Smooth muscle cell (in vitro differentiated cells): ENCODE data around the gene MCOLN2. TPM values are rescaled to one million over a fixed set of nuclear protein-coding genes. Genes with fewer than 3 reads are reported as not detected.

Experiments
- DNase-seq: peaks from one replicate; lab custom pipeline; 2025; ENCODE audit not compliant: unreplicated experiment; lab: John Stamatoyannopoulos, UW
- H2AFZ ChIP-seq: fragments of 200-600 bp; sonication (generic); 2 replicates; pipeline ENCODE4 v1.6.0; 2016; ENCODE audit warnings: antibody characterized with exemption, low read depth, mild to moderate bottlenecking
- H3F3A ChIP-seq: fragments of 200-600 bp; sonication (generic); 2 replicates; pipeline ENCODE4 v1.6.0; 2017; ENCODE audit warnings: antibody characterized with exemption, low read depth
- H3K27ac ChIP-seq: fragments of 200-600 bp; sonication (generic); 2 replicates; pipeline ENCODE4 v1.5.1; 2016; ENCODE audit warnings: low read depth, mild to moderate bottlenecking
- H3K27me3 ChIP-seq: fragments of 200-600 bp; sonication (generic); 2 replicates; pipeline ENCODE4 v1.6.1; 2016; ENCODE audit warnings: low read depth, mild to moderate bottlenecking
- H3K36me3 ChIP-seq: fragments of 200-600 bp; sonication (generic); 2 replicates; pipeline ENCODE4 v1.5.1; 2016; ENCODE audit warnings: low read depth
- H3K4me1 ChIP-seq: fragments of 200-600 bp; sonication (generic); 2 replicates; pipeline ENCODE4 v1.5.1; 2016; ENCODE audit warnings: low read depth
- H3K4me2 ChIP-seq: fragments of 200-600 bp; sonication (generic); 2 replicates; pipeline ENCODE4 v1.6.0; 2016; ENCODE audit warnings: mild to moderate bottlenecking
- H3K4me3 ChIP-seq: fragments of 200-600 bp; sonication (generic); 2 replicates; pipeline ENCODE4 v1.5.1; 2016; ENCODE audit warnings: mild to moderate bottlenecking
- H3K79me2 ChIP-seq: fragments of 200-600 bp; sonication (generic); 2 replicates; pipeline ENCODE4 v1.6.0; 2016; ENCODE audit warnings: low read depth, mild to moderate bottlenecking
- H3K9ac ChIP-seq: fragments of 200-600 bp; sonication (generic); 2 replicates; pipeline ENCODE4 v1.6.0; 2016; ENCODE audit warnings: low read depth
- H3K9me3 ChIP-seq: fragments of 200-600 bp; sonication (generic); replicated peaks from 2 replicates; pipeline ENCODE4 v1.5.1; 2016; ENCODE audit warnings: low read depth
- H4K20me1 ChIP-seq: fragments of 200-600 bp; sonication (generic); 2 replicates; pipeline ENCODE4 v1.6.0; 2016; ENCODE audit warnings: low read depth
- WGBS: methylation state at CpG from one replicate; pipeline ENCODE4 v1.1.7; 2016; ENCODE audit warnings: low lambda C conversion rate; 5-methylcytosine and 5-hydroxymethylcytosine counted together
- polyA plus RNA-seq: library from polyadenylated mRNA; unstranded; fragments of >200 nt; fragmentation: Nextera tagmentation; extraction: Ambion mirVana; gene quantifications from 2 replicates; pipeline ENCODE4 v1.2.1, GENCODE V29; 2016
- total RNA-seq: library from RNA; depleted of rRNA; stranded (reverse); fragments of >200 nt; gene quantifications from 2 replicates; pipeline ENCODE4 v1.2.3, GENCODE V29; 2014
- TF ChIP-seq, protein P1 (sequence below): fragments of 200-600 bp; sonication (generic); IDR thresholded peaks from 2 replicates; pipeline ENCODE4 v1.5.1; 2017; ENCODE audit warnings: borderline replicate concordance, mild to moderate bottlenecking, antibody characterized with exemption; ENCODE audit not compliant: insufficient read depth, poor library complexity, severe bottlenecking

Gene MCOLN2
- total and polyA plus RNA-seq, 2 experiments from 2014 or later: not detected

DNA sequence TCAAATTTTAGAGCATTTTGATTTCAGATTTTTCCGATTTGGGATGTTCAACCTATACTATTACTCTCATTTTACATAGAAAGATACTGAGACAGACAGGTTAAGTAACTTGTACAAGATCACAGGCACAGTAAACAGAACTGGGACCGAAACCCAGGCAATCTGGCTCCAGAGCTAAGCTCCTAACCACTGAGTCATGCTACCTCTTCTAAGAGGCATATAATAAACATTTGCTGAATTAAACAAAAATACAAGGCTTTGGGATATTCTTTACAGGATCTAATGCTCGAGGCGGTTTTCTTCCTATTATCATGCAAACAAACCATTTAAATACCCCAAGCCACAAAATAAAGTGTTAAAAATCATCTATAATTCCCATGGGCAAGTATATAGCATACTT lies 50.3 kb downstream of the MCOLN2 start:
- peak overlapping the region; percentile 11 for H2AFZ ChIP-seq
- no peak for DNase-seq
- 49% methylated on average over 4 of the region's 4 CpGs for WGBS

DNA sequence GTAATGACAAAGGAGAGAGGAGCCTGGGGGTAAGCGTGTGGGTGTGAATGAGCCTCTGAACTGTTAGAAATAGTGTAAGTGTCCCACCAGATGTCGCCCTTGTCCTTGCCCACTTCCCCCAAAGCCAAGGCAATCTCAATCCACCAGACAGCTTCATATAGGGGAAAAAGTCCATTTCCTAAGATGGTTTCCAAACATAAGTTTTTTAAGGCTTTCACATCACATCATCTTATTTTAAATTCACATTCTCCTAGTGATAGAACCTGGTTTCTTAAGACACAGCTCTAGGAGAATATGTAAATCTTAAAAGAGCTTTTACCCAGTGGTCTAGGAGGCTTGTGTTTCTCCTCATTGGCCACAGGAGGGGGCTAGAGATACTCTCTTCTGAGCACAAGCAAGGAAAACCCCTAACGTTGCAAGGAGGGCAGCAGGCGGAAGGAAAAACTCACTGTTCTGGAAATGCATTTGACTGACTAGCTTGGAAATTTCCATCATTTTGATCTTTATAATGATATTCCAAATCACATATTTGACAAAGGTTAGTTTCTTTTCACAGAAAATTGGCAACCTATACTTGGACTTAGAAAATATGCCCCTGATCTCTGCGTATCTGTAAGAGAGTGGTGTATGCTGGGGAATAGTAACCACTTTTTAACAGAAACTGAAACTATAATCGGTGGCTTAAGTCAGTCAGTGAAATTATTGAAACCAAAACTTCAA lies 52.0 kb downstream of the MCOLN2 start:
- 25% methylated on average over 6 of the region's 6 CpGs for WGBS

More for the DNA sequence above, 50.3 kb downstream of the MCOLN2 start:
- Histone ChIP-seq H3K4me2 (peak overlapping the region; percentile 60), H3K79me2 (no peaks in the 10 kb centered on the region), H3K9me3 (no peaks in the 10 kb centered on the region), H3F3A (peaks cover 17% of the 10 kb centered on the region), H3K27ac (peak overlapping the region; percentile 92), H3K4me1 (peaks cover 9% of the 10 kb centered on the region), H3K4me3 (no peak overlapping the region), H4K20me1 (no peaks in the 10 kb centered on the region), H3K36me3 (no peaks in the 10 kb centered on the region), H3K9ac (peak overlapping the region; percentile 16), H3K27me3 (peaks cover 9% of the 10 kb centered on the region)
- TF ChIP-seq, protein P1, sequence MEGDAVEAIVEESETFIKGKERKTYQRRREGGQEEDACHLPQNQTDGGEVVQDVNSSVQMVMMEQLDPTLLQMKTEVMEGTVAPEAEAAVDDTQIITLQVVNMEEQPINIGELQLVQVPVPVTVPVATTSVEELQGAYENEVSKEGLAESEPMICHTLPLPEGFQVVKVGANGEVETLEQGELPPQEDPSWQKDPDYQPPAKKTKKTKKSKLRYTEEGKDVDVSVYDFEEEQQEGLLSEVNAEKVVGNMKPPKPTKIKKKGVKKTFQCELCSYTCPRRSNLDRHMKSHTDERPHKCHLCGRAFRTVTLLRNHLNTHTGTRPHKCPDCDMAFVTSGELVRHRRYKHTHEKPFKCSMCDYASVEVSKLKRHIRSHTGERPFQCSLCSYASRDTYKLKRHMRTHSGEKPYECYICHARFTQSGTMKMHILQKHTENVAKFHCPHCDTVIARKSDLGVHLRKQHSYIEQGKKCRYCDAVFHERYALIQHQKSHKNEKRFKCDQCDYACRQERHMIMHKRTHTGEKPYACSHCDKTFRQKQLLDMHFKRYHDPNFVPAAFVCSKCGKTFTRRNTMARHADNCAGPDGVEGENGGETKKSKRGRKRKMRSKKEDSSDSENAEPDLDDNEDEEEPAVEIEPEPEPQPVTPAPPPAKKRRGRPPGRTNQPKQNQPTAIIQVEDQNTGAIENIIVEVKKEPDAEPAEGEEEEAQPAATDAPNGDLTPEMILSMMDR: no peak

DNA sequence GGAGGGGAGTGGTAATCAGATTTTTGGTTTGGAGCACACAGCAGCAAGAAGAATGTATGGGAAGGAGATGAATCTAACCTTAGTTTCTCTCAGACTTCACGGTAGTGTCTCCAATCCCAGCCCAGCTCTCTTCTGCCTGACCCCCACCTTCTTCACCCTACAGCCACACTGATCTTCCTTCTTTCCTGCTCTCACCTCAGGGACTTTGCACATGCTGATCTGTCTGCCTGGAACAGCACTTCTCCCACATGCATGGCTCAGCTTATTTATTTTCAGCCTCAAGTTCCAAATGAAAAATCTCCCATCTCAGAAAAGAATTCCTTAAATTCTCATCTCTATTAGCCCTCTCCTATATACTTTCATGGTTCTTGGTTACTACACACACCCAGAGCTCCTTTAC lies 55.1 kb downstream of the MCOLN2 start:
- TF ChIP-seq, protein P1: no peak
- Histone ChIP-seq H3K4me1 (peaks cover 8% of the 10 kb centered on the region), H3K4me2 (no peak overlapping the region), H3K27ac (no peak overlapping the region), H3K9ac (no peak overlapping the region), H3K4me3 (no peak overlapping the region), H4K20me1 (no peaks in the 10 kb centered on the region), H2AFZ (no peak overlapping the region), H3F3A (peaks cover 16% of the 10 kb centered on the region), H3K9me3 (no peaks in the 10 kb centered on the region), H3K27me3 (peaks cover 10% of the 10 kb centered on the region), H3K79me2 (no peaks in the 10 kb centered on the region), H3K36me3 (no peaks in the 10 kb centered on the region)
- 86% methylated on average over 1 of the region's 1 CpG for WGBS
- no peak for DNase-seq

More for the DNA sequence above, 52.0 kb downstream of the MCOLN2 start:
- Histone ChIP-seq H3K27ac (peak overlapping the region; percentile 92), H3K4me2 (peak overlapping the region; percentile 74), H3K27me3 (peaks cover 10% of the 10 kb centered on the region), H3K79me2 (no peaks in the 10 kb centered on the region), H3F3A (peaks cover 17% of the 10 kb centered on the region), H3K9ac (no peak overlapping the region), H3K4me3 (peak overlapping the region; percentile 47), H2AFZ (no peak overlapping the region), H3K4me1 (peaks cover 9% of the 10 kb centered on the region), H3K9me3 (no peaks in the 10 kb centered on the region), H3K36me3 (no peaks in the 10 kb centered on the region), H4K20me1 (no peaks in the 10 kb centered on the region)
- TF ChIP-seq, protein P1: peak; percentile 88
- no peak for DNase-seq

DNA sequence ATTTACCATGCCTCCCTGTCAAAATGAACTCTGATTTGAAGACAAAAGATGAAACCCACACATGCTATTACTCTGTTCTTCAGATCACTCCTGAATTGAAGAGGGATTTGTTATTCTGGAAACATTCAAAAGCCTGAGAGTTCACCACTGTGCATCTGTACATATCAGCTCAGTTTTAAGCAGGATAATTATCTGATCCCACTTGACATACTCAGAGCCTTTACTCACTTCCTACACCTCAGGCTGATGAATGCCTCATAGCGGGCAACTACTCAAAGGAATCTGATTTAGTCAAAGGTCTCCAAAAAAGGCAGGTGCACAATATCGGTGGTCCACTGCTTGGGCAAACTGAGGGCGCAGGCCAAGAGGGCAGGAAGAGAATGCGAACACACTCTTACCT lies 56.4 kb downstream of the MCOLN2 start:
- Histone ChIP-seq H4K20me1 (no peaks in the 10 kb centered on the region), H3K9me3 (no peaks in the 10 kb centered on the region), H3K27me3 (peaks cover 10% of the 10 kb centered on the region), H3K27ac (no peak overlapping the region), H3K4me2 (no peak overlapping the region), H3K9ac (no peak overlapping the region), H3K79me2 (no peaks in the 10 kb centered on the region), H3K4me1 (no peaks in the 10 kb centered on the region), H3F3A (peaks cover 4% of the 10 kb centered on the region), H2AFZ (no peak overlapping the region), H3K36me3 (no peaks in the 10 kb centered on the region), H3K4me3 (no peak overlapping the region)
- 78% methylated on average over 4 of the region's 4 CpGs for WGBS
- no peak for DNase-seq
- TF ChIP-seq, protein P1: no peak
